Astrocyte (in vitro differentiated cells and primary cell): ENCODE measurements around the gene CLDN17. TPM values are rescaled to one million over a fixed set of nuclear protein-coding genes. Genes with fewer than 3 reads are reported as not detected.

Experiments
- DNase-seq: peaks from one replicate; pipeline ENCODE4 v3.0.0-alpha.2; 2010; ENCODE audit warnings: low read depth
- FAIRE-seq: peaks from 2 replicates; lab custom pipeline; 2011; peaks lifted over from hg19 to GRCh38; lab: Jason Lieb, UNC
- H2AFZ ChIP-seq: 2 replicates; pipeline ENCODE4 v1.6.0; 2012; ENCODE audit warnings: low read depth, low read length, inconsistent platforms
- H3K27ac ChIP-seq: 2 replicates; pipeline ENCODE4 v1.5.1; 2011; ENCODE audit warnings: low read depth, low read length, inconsistent platforms
- H3K27me3 ChIP-seq: 2 replicates; pipeline ENCODE4 v1.6.0; 2011; ENCODE audit warnings: low read length, inconsistent platforms; ENCODE audit not compliant: insufficient read depth
- H3K36me3 ChIP-seq: 2 replicates; pipeline ENCODE4 v1.5.1; 2011; ENCODE audit warnings: low read length, inconsistent platforms; ENCODE audit not compliant: insufficient read depth
- H3K4me1 ChIP-seq: 2 replicates; pipeline ENCODE4 v1.5.1; 2011; ENCODE audit warnings: low read length, inconsistent platforms; ENCODE audit not compliant: insufficient read depth
- H3K4me2 ChIP-seq: 2 replicates; pipeline ENCODE4 v1.6.0; 2012; ENCODE audit warnings: low read length, inconsistent platforms
- H3K4me3 ChIP-seq: 2 replicates; pipeline ENCODE4 v1.5.1; 2011; ENCODE audit warnings: low read depth, mild to moderate bottlenecking, low read length, inconsistent platforms; ENCODE audit not compliant: insufficient read depth
- H3K79me2 ChIP-seq: 2 replicates; pipeline ENCODE4 v1.6.0; 2012; ENCODE audit warnings: mild to moderate bottlenecking, low read length, inconsistent platforms; ENCODE audit not compliant: insufficient read depth
- H3K9ac ChIP-seq: 2 replicates; pipeline ENCODE4 v1.6.0; 2012; ENCODE audit warnings: mild to moderate bottlenecking, low read length, inconsistent platforms
- H3K9me3 ChIP-seq: 2 replicates; pipeline ENCODE4 v1.5.1; 2012; ENCODE audit warnings: low read depth, mild to moderate bottlenecking, low read length, inconsistent platforms; ENCODE audit not compliant: insufficient read depth
- H4K20me1 ChIP-seq: 2 replicates; pipeline ENCODE4 v1.6.0; 2012; ENCODE audit warnings: low read length, inconsistent platforms; ENCODE audit not compliant: insufficient read depth
- H3K27ac Mint-ChIP-seq: one replicate; pipeline ENCODE4 v1.8.0; 2021; ENCODE audit warnings: mild to moderate bottlenecking, mixed read lengths; ENCODE audit not compliant: unreplicated experiment
- H3K27me3 Mint-ChIP-seq: one replicate; pipeline ENCODE4 v1.8.0; 2021; ENCODE audit warnings: low read depth, mixed read lengths; ENCODE audit not compliant: unreplicated experiment
- H3K36me3 Mint-ChIP-seq: one replicate; pipeline ENCODE4 v1.8.0; 2021; ENCODE audit warnings: low read depth, mixed read lengths; ENCODE audit not compliant: unreplicated experiment
- H3K4me1 Mint-ChIP-seq: one replicate; pipeline ENCODE4 v1.8.0; 2021; ENCODE audit warnings: low read depth, mixed read lengths; ENCODE audit not compliant: unreplicated experiment
- H3K4me3 Mint-ChIP-seq: one replicate; pipeline ENCODE4 v1.8.0; 2021; ENCODE audit warnings: mild to moderate bottlenecking, moderate library complexity, mixed read lengths; ENCODE audit not compliant: unreplicated experiment
- H3K9me3 Mint-ChIP-seq: one replicate; pipeline ENCODE4 v1.8.0; 2021; ENCODE audit warnings: mild to moderate bottlenecking, mixed read lengths; ENCODE audit not compliant: unreplicated experiment
- CTCF ChIP-seq: IDR thresholded peaks from 2 replicates; pipeline ENCODE4 v1.5.1; 2011; ENCODE audit warnings: low read depth, mild to moderate bottlenecking, inconsistent platforms, low read length, moderate library complexity; ENCODE audit not compliant: insufficient read depth
- EZH2 ChIP-seq: IDR thresholded peaks from 2 replicates; pipeline ENCODE4 v1.6.1; 2012; ENCODE audit warnings: mild to moderate bottlenecking, low read length, inconsistent platforms; ENCODE audit not compliant: insufficient read depth
- total RNA-seq: library from RNA; stranded (reverse); gene quantifications from 2 replicates; pipeline ENCODE4 v1.2.1, GENCODE V29; 2021

Gene CLDN17
- total RNA-seq, 1 donor from 2014 or later, result not detected

DNA sequence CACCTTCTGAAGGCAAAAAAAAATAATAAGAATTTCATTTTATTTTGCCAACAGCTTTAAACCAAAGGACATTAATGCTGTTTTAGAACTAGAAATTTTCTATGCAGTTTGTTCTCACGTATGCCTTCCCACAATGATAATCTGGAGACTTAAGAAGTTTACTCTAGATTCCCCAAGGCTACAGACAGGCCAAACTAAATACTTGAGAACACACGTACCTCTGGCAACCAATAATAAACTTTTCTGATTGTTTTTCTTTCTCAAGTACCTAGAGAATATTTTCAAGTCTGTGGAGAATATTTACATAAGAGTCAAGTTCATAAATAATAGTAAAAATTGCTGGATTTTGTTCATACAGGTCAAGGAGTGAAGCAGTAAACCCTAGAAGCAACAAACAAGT lies 33.4 kb upstream of the CLDN17 start:
- H3K4me3 ChIP-seq, result no peak overlapping the region
- no peaks in the 10 kb centered on the region for H3K27me3 ChIP-seq
- DNase-seq, result no peak
- no peaks in the 10 kb centered on the region for H3K36me3 ChIP-seq
- H3K9me3 ChIP-seq, result no peaks in the 10 kb centered on the region
- H3K79me2 ChIP-seq, result no peaks in the 10 kb centered on the region
- Mint-ChIP-seq H3K4me3 (no peak overlapping the region), H3K27me3 (no peaks in the 10 kb centered on the region), H3K9me3 (peaks cover 3% of the 10 kb centered on the region), H3K4me1 (no peaks in the 10 kb centered on the region), H3K27ac (no peak overlapping the region), H3K36me3 (no peaks in the 10 kb centered on the region)
- no peak overlapping the region for H2AFZ ChIP-seq
- no peaks in the 10 kb centered on the region for H3K4me1 ChIP-seq
- H3K9ac ChIP-seq, result no peak overlapping the region
- no peaks in the 10 kb centered on the region for H4K20me1 ChIP-seq
- H3K4me2 ChIP-seq, result no peak overlapping the region
- no peak for TF ChIP-seq EZH2
- TF ChIP-seq CTCF, result no peak
- no peak overlapping the region for H3K27ac ChIP-seq
- no peak for FAIRE-seq

GRCh38 chr21:30194701-30195299 lies 28.2 kb upstream of the CLDN17 start:
- no peak overlapping the region for H3K9ac ChIP-seq
- H3K9me3 ChIP-seq, result no peaks in the 10 kb centered on the region
- no peaks in the 10 kb centered on the region for H3K36me3 Mint-ChIP-seq
- no peaks in the 10 kb centered on the region for H3K27me3 ChIP-seq
- H3K36me3 ChIP-seq, result no peaks in the 10 kb centered on the region
- no peak overlapping the region for H3K27ac Mint-ChIP-seq
- TF ChIP-seq CTCF, result peak; percentile 51
- no peak for TF ChIP-seq EZH2
- no peaks in the 10 kb centered on the region for H3K79me2 ChIP-seq
- no peak overlapping the region for H2AFZ ChIP-seq
- no peak overlapping the region for H3K4me2 ChIP-seq
- H3K4me1 ChIP-seq, result no peaks in the 10 kb centered on the region
- no peaks in the 10 kb centered on the region for H3K4me1 Mint-ChIP-seq
- no peaks in the 10 kb centered on the region for H4K20me1 ChIP-seq
- no peaks in the 10 kb centered on the region for H3K27me3 Mint-ChIP-seq
- H3K4me3 Mint-ChIP-seq, result no peak overlapping the region
- no peak for FAIRE-seq
- no peak overlapping the region for H3K4me3 ChIP-seq
- no peaks in the 10 kb centered on the region for H3K9me3 Mint-ChIP-seq
- H3K27ac ChIP-seq, result no peak overlapping the region
- no peak for DNase-seq

DNA sequence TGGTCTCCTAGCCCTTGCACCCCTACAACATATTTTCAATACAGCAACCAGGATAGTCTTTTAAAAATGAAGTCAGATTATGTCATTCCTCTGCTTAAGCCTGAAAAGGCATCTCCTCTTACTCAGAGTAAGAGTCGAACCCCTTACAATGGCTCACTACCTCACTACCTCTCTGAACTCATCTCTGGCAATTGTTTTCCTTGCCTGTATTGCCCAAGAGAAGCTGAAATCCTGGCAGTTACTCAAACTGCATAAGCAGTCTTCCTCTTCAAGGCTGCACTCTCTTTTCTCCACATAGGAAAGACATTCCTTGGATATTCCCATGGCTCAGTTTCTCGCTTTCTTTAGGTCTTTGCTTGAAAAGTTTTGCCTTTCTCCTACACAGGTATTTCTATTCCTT lies 26.6 kb upstream of the CLDN17 start:
- Histone ChIP-seq H3K4me3 (no peak overlapping the region), H3K36me3 (no peaks in the 10 kb centered on the region), H3K4me2 (no peak overlapping the region), H3K27ac (no peak overlapping the region), H2AFZ (no peak overlapping the region), H3K27me3 (no peaks in the 10 kb centered on the region), H3K9ac (no peak overlapping the region), H3K9me3 (no peaks in the 10 kb centered on the region), H3K79me2 (no peaks in the 10 kb centered on the region), H3K4me1 (no peaks in the 10 kb centered on the region), H4K20me1 (no peaks in the 10 kb centered on the region)
- Mint-ChIP-seq H3K27me3 (no peaks in the 10 kb centered on the region), H3K4me1 (no peaks in the 10 kb centered on the region), H3K27ac (no peak overlapping the region), H3K36me3 (no peaks in the 10 kb centered on the region), H3K9me3 (no peaks in the 10 kb centered on the region), H3K4me3 (no peak overlapping the region)
- DNase-seq (no peak), FAIRE-seq (no peak)
- TF ChIP-seq EZH2 (no peak), CTCF (no peak)
